HK-2 (cell line): ENCODE measurements around the gene ZMYM2.
"Not testable (repeated sequence)": the region's sequence is repeated elsewhere in the genome, so short reads cannot be mapped to it uniquely, and the experiment has no call there.

Source experiments
- DNase-seq: peaks from one replicate; pipeline ENCODE4 v3.0.0-alpha.2; 2018; ENCODE audit not compliant: unreplicated experiment

The ZMYM2 gene

DNA sequence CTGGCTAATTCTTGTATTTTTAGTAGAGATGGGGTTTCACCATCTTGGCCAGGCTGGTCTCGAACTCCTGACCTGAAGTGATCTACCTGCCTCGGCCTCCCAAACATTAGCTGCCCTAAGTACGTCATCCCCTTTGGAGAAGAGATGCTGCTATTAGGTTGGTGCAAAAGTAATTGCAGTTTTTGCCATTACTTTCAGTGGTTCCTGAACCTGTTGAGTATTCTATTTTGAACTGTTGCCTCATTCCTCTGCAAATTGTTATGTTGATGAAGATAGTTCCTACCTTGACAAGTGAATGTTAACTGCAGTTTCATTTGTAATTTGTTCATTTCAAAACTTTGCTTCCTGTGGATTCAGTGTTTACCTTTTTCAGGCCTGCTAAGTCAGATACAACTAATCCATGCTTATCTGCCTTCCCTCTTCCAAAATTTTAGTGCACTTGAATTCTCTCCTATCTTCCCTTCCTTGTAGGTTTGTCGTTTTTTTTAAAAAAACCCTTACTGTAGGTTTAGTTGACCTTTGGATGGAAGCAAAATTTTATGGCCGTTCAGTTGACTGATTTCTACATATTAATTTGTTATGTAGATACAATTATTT lies 24.0 kb downstream of the ZMYM2 start:
- DNase-seq, result no peak

GRCh38 chr13:19984430-19985218 lies 26.1 kb downstream of the ZMYM2 start:
- DNase-seq, result no peak

- no peak for DNase-seq
These were observed 26.7 kb downstream of the ZMYM2 start for GRCh38 chr13:19985219-19985556.

DNA sequence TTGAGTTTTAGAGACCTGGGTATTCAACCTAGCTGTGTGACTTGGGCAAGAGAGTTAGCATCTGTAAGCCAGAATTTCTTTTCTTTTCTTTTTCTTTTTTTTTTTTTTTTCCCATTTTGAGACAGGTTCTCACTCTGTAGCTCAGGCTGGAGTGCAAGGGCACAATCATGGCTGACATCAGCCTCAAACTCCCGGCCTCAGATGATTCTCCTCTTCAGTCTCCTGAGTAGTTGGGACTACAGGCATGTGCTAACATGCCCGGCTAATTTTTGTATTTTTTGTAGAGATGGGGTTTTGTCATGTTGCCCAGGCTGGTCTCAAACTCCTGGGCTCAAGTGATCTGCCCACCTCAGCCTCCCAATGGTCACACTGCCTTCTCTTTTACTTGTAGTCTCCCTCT lies 33.0 kb downstream of the ZMYM2 start:
- DNase-seq, result no peak

DNA sequence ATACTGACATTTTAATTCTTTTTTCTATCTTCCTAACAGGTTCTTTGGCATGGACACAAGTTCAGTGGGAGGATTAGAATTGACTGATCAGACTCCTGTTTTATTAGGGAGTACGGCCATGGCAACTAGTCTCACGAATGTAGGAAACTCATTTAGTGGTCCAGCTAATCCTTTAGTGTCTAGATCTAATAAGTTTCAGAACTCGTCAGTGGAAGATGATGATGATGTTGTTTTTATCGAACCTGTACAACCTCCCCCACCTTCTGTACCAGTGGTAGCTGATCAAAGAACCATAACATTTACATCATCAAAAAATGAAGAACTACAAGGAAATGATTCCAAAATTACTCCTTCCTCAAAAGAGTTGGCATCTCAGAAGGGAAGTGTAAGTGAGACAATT lies 34.5 kb downstream of the ZMYM2 start:
- no peak for DNase-seq

DNA sequence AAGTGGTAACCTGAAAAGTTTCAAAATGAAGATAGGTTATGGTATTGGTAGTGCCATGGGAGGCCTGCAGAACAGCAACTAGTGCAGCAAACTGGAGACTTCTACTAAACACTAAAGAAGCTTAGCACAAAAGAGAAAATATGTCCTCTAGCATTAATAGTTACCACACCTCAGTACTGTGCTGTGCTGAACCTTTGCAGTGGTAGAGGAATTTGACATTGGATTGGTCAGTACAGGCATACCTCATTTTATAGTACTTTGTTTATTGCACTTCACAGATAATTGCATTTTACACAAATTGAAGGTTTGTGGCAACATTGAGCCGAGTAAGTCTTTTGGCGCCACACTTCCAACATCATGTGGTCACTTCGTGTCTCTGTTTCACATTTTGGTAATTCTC lies 40.4 kb downstream of the ZMYM2 start:
- DNase-seq, result no peak

DNA sequence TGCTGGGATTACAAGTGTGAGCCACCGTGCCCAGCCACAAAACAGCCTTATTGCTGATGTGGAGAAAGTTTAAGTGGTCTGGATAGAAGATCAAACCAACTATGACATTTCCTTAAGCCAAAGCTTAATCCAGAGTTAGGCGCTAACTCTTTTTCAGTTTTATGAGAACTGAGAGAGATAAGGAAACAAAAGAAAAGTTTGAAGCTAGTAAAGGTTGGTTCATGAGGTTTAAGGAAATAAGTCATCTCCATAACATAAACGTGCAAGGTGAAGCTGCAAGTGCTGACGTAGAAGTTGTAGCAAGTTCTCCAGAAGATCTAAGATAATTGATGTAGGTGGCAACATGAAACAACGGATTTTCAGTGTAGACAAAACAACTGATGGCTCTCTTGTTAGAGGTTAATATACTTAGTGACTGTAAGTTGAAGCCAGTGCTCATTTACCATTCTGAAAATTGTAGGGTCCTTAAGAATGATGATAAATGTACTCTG lies 41.6 kb downstream of the ZMYM2 start:
- DNase-seq, result no peak

DNA sequence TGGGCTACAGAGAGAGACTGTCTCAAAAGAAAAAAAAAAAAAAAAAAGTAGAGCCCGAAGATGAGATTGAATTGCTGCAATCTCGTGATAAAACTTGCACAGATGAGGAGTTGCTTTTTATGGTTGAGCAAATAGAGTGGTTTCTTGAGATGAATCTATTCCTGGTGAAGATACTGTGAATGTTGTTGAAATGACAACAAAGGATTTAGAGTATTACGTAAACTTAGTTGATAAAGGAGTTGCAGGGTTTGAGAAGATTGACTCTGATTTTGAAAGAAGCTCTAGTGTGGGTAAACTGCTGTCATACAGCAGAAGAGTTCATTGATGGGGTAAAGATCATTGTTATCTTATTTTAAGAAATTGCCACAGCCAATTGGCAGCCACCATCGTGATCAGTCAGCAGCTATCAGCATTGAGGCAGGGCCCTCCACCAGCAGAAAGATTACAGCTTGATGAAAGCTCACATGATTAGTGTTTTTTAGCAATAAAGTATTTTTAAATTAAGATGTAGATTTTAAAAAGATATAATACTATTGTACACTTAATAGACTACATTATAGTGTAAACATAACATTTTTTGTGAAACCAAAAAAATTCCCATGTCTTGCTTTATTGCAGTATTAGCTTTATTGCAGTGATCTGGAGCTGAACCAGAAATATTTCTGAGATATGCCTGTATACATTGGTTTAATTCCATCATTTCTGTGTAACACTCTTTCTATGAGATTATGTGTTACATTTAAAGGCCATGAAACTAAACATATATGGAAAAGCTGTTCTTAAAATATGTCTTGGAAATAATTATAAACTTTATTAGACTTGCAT lies 43.1 kb downstream of the ZMYM2 start:
- no peak for DNase-seq

DNA sequence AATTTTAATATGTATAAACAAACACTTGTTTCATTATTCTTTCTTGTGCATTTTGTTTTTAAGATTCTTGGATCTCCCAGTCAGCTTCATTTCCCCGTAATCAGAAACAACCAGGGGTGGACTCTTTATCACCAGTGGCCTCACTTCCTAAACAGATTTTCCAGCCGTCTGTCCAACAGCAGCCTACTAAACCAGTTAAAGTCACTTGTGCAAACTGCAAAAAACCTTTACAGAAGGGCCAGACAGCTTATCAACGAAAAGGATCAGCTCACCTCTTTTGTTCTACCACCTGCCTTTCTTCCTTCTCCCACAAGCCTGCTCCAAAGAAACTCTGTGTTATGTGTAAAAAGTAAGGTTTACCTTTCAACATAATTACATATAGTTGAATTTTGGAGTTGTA lies 44.3 kb downstream of the ZMYM2 start:
- DNase-seq, result no peak

GRCh38 chr13:20006206-20006605 lies 47.7 kb downstream of the ZMYM2 start:
- DNase-seq, result no peak

DNA sequence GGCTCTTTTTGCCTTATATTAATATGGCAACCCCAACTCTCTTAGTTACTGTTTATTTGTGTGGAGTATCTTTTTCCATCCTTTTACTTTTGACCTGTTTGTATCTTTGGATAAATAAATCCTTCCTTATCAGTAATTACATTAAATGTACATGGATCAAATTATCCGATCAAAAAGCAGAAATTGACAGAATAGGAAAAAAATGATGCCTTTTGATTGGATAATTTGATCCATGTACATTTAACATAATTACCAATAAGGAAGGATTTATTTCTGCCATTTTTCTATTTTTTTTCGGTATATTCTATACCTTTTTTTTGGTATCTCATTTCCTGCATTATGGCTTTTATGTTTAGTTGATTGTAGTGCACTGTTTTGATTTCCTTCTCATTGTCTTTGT lies 57.2 kb downstream of the ZMYM2 start:
- no peak for DNase-seq

GRCh38 chr13:20016649-20017364 lies 58.3 kb downstream of the ZMYM2 start:
- DNase-seq, result no peak

GRCh38 chr13:20017365-20017711 lies 58.8 kb downstream of the ZMYM2 start:
- no peak for DNase-seq

GRCh38 chr13:20019043-20019442 lies 60.5 kb downstream of the ZMYM2 start:
- DNase-seq, result no peak

GRCh38 chr13:20024702-20025101 lies 66.2 kb downstream of the ZMYM2 start:
- no peak for DNase-seq

DNA sequence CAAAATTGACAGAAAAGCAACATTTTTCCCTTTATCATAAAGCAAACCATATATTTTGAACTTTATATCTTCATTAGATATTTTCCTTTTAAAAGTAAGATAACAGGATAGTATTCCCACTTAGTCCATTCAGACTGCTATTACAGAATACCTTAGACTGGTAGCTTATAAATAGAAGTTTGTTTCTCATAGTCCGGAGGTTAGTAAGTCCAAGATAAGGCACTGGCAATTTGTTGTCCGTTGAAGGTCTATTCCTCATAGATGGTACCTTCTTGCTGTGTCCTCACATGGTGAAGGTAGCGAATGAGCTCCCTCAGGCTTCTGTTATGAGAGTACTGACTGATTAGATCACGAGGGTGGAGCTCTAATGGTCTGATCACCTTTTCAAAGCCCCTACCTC lies 70.4 kb downstream of the ZMYM2 start:
- DNase-seq, result no peak

DNA sequence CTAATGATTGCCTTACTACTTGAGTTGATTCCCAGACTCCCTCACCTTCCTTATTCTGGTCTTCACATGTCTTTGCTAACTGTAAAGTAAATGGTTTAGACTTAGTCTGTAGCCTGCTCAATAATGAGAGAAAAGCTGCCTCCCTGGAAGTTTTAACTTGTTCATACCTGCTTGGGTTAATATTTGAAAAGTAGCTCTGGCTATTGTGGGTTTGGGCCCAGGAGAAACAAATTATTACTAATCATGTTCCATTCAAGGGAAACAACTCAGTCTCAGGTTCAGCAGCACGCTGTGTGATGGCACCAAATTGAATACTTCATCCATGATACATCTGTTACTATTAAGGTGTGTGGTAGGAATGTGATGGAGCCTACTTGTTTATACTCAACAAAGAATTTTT lies 75.0 kb downstream of the ZMYM2 start:
- no peak for DNase-seq

- no peak for DNase-seq
These were observed 76.6 kb downstream of the ZMYM2 start for GRCh38 chr13:20035130-20035529.

DNA sequence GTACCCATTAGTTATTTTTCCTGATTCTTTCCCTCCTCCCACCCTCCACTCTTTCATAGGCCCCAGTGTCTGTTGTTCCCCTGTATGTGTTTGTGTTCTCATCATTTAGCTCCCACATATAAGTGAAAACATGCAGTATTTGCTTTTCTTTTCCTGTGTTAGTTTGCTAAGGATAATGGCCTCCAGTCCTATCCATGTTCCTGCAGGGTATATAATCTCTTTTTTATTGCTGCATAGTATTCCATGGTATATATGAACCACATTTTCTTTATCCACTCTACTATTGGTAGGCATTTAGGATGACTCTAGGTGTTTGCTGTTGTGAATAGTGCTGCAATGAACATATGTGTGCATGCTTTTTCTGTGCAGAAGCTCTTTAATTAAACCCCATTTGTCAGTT lies 79.4 kb downstream of the ZMYM2 start:
- DNase-seq, result no peak

DNA sequence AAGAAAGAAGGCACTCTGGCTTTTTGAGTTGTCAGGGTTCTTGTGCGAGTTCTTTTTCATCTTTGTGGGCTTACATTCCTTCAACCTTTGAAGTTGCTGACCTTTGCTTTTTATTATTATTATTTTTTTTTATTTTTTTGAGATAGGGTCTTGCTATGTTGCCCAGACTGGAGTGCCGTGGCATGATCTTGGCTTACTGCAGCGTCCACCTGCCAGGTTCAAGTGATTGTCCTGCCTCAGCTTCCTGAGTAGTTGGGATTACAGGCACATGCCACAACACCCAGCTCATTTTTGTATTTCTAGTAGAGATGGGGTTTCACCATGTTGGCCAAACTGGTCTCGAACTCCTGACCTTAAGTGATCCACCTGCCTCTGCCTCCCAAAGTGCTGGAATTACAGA lies 84.1 kb downstream of the ZMYM2 start:
- not testable (repeated sequence) for DNase-seq

DNA sequence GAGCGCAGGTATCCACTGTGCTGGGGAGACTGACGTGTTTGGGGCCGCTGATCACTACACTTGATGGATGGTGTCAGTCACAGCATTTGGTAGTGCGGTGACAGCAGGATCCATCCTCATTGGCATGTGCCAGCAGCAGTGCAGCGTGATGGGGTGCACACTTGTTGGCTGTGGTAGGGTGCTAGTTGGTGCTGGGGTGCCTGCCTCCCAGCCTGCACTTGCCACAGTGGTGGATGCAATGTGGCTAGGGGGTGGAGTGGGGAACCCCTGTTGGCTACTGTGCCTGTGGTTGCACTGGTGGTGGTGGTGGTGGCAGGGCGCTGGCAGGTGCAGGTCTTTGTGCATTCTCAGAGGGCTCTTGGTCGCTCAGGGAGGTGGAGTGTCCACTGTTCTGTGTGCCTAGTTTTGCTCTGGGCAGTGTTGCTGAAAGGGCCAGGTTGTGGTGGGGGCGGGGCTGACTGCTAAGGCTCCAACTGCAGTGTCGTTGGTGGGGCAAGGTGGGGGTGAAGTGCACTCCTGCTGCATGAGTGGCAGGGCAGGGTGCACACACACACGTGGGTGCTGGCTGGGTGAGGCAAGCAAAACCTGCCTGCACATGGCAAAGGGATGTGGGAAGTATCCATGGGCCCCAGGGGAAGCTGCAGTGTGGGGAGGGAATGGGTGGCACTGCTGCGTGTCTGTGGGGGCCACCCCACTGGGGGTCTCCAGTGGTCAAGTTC lies 84.8 kb downstream of the ZMYM2 start:
- no peak for DNase-seq

- no peak for DNase-seq
These were observed 85.6 kb downstream of the ZMYM2 start for GRCh38 chr13:20044086-20044485.
